Astrocyte (in vitro differentiated cells and primary cell): ENCODE data around the gene NTM. TPM values are rescaled to one million over a fixed set of nuclear protein-coding genes. Genes with fewer than 3 reads are reported as not detected.
A peak's percentile ranks its signal among the peaks of the same experiment; 100 is the strongest.

ENCODE experiments used
- DNase-seq: peaks from one replicate; pipeline ENCODE4 v3.0.0-alpha.2; 2010; ENCODE audit warnings: low read depth
- FAIRE-seq: peaks from 2 replicates; lab custom pipeline; 2011; peaks lifted over from hg19 to GRCh38; lab: Jason Lieb, UNC
- H2AFZ ChIP-seq: 2 replicates; pipeline ENCODE4 v1.6.0; 2012; ENCODE audit warnings: low read depth, low read length, inconsistent platforms
- H3K27ac ChIP-seq: 2 replicates; pipeline ENCODE4 v1.5.1; 2011; ENCODE audit warnings: low read depth, low read length, inconsistent platforms
- H3K27me3 ChIP-seq: 2 replicates; pipeline ENCODE4 v1.6.0; 2011; ENCODE audit warnings: low read length, inconsistent platforms; ENCODE audit not compliant: insufficient read depth
- H3K36me3 ChIP-seq: 2 replicates; pipeline ENCODE4 v1.5.1; 2011; ENCODE audit warnings: low read length, inconsistent platforms; ENCODE audit not compliant: insufficient read depth
- H3K4me1 ChIP-seq: 2 replicates; pipeline ENCODE4 v1.5.1; 2011; ENCODE audit warnings: low read length, inconsistent platforms; ENCODE audit not compliant: insufficient read depth
- H3K4me2 ChIP-seq: 2 replicates; pipeline ENCODE4 v1.6.0; 2012; ENCODE audit warnings: low read length, inconsistent platforms
- H3K4me3 ChIP-seq: 2 replicates; pipeline ENCODE4 v1.5.1; 2011; ENCODE audit warnings: low read depth, mild to moderate bottlenecking, low read length, inconsistent platforms; ENCODE audit not compliant: insufficient read depth
- H3K79me2 ChIP-seq: 2 replicates; pipeline ENCODE4 v1.6.0; 2012; ENCODE audit warnings: mild to moderate bottlenecking, low read length, inconsistent platforms; ENCODE audit not compliant: insufficient read depth
- H3K9ac ChIP-seq: 2 replicates; pipeline ENCODE4 v1.6.0; 2012; ENCODE audit warnings: mild to moderate bottlenecking, low read length, inconsistent platforms
- H3K9me3 ChIP-seq: 2 replicates; pipeline ENCODE4 v1.5.1; 2012; ENCODE audit warnings: low read depth, mild to moderate bottlenecking, low read length, inconsistent platforms; ENCODE audit not compliant: insufficient read depth
- H4K20me1 ChIP-seq: 2 replicates; pipeline ENCODE4 v1.6.0; 2012; ENCODE audit warnings: low read length, inconsistent platforms; ENCODE audit not compliant: insufficient read depth
- H3K27ac Mint-ChIP-seq: one replicate; pipeline ENCODE4 v1.8.0; 2021; ENCODE audit warnings: mild to moderate bottlenecking, mixed read lengths; ENCODE audit not compliant: unreplicated experiment
- H3K27me3 Mint-ChIP-seq: one replicate; pipeline ENCODE4 v1.8.0; 2021; ENCODE audit warnings: low read depth, mixed read lengths; ENCODE audit not compliant: unreplicated experiment
- H3K36me3 Mint-ChIP-seq: one replicate; pipeline ENCODE4 v1.8.0; 2021; ENCODE audit warnings: low read depth, mixed read lengths; ENCODE audit not compliant: unreplicated experiment
- H3K4me1 Mint-ChIP-seq: one replicate; pipeline ENCODE4 v1.8.0; 2021; ENCODE audit warnings: low read depth, mixed read lengths; ENCODE audit not compliant: unreplicated experiment
- H3K4me3 Mint-ChIP-seq: one replicate; pipeline ENCODE4 v1.8.0; 2021; ENCODE audit warnings: mild to moderate bottlenecking, moderate library complexity, mixed read lengths; ENCODE audit not compliant: unreplicated experiment
- H3K9me3 Mint-ChIP-seq: one replicate; pipeline ENCODE4 v1.8.0; 2021; ENCODE audit warnings: mild to moderate bottlenecking, mixed read lengths; ENCODE audit not compliant: unreplicated experiment
- CTCF ChIP-seq: IDR thresholded peaks from 2 replicates; pipeline ENCODE4 v1.5.1; 2011; ENCODE audit warnings: low read depth, mild to moderate bottlenecking, inconsistent platforms, low read length, moderate library complexity; ENCODE audit not compliant: insufficient read depth
- EZH2 ChIP-seq: IDR thresholded peaks from 2 replicates; pipeline ENCODE4 v1.6.1; 2012; ENCODE audit warnings: mild to moderate bottlenecking, low read length, inconsistent platforms; ENCODE audit not compliant: insufficient read depth
- total RNA-seq: library from RNA; stranded (reverse); gene quantifications from 2 replicates; pipeline ENCODE4 v1.2.1, GENCODE V29; 2021

NTM gene
- total RNA-seq, 1 donor from 2014 or later: 98.2 TPM

DNA sequence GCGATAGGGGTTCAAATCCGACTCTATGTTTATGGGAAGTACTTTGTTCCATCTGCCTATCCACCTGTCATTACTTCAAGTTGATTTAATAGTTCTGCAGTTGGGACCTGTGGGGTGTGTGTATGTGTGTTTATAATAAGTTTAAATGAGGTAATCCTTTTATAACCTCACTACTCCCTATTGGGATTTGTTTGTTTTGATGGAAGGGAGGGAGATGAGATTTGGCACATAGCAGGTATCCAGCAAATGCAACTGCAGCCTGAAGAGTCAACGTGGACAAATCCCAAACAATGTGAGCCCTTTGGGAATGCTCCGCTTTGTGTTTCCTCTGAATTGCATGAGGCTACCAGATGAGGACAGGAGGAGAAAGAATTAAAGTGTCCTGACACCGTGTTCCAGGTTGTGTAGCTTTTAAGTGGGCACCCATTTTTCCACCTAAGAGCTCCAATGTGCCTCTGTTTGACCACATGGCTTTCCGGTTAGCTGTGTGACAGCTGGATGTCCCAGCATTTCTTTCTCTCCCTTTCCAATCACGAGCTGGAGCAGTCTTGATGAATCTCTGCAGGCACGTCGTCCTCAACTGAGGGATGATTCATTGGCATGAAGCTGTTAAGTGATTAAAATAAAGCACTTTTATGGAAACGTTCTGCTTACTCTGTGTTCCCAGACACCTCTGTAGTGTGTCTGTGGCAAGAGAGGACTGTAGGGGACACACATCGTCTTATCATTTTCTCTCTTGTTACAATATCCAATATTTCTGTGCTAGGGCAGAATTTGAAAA, 610.7 kb downstream of the NTM start:
- peaks cover 14% of the 10 kb centered on the region for H3K79me2 ChIP-seq
- Mint-ChIP-seq H3K36me3 (peaks cover 10% of the 10 kb centered on the region), H3K27me3 (no peaks in the 10 kb centered on the region), H3K4me1 (peaks cover 58% of the 10 kb centered on the region), H3K9me3 (no peaks in the 10 kb centered on the region), H3K27ac (no peak overlapping the region), H3K4me3 (no peak overlapping the region)
- H4K20me1 ChIP-seq: no peaks in the 10 kb centered on the region
- peaks cover 32% of the 10 kb centered on the region for H3K4me1 ChIP-seq
- H3K27me3 ChIP-seq: no peaks in the 10 kb centered on the region
- H3K4me2 ChIP-seq: no peak overlapping the region
- no peak overlapping the region for H3K4me3 ChIP-seq
- peaks cover 2% of the 10 kb centered on the region for H3K36me3 ChIP-seq
- peak; percentile 25 for DNase-seq
- H2AFZ ChIP-seq: no peak overlapping the region
- no peak overlapping the region for H3K27ac ChIP-seq
- FAIRE-seq: no peak
- H3K9me3 ChIP-seq: no peaks in the 10 kb centered on the region
- TF ChIP-seq EZH2 (no peak), CTCF (no peak)
- H3K9ac ChIP-seq: no peak overlapping the region

GRCh38 chr11:131982154-131982553, 611.7 kb downstream of the NTM start:
- Mint-ChIP-seq H3K9me3 (no peaks in the 10 kb centered on the region), H3K27ac (peak overlapping the region; percentile 63), H3K4me1 (peaks cover 49% of the 10 kb centered on the region), H3K36me3 (peaks cover 8% of the 10 kb centered on the region), H3K27me3 (no peaks in the 10 kb centered on the region), H3K4me3 (no peak overlapping the region)
- Histone ChIP-seq H3K4me1 (peaks cover 24% of the 10 kb centered on the region), H3K79me2 (peaks cover 14% of the 10 kb centered on the region), H2AFZ (no peak overlapping the region), H3K9ac (no peak overlapping the region), H3K27me3 (no peaks in the 10 kb centered on the region), H4K20me1 (no peaks in the 10 kb centered on the region), H3K36me3 (no peaks in the 10 kb centered on the region), H3K27ac (no peak overlapping the region), H3K9me3 (no peaks in the 10 kb centered on the region), H3K4me3 (no peak overlapping the region), H3K4me2 (no peak overlapping the region)
- TF ChIP-seq CTCF (no peak), EZH2 (no peak)
- no peak for FAIRE-seq
- DNase-seq: no peak

DNA sequence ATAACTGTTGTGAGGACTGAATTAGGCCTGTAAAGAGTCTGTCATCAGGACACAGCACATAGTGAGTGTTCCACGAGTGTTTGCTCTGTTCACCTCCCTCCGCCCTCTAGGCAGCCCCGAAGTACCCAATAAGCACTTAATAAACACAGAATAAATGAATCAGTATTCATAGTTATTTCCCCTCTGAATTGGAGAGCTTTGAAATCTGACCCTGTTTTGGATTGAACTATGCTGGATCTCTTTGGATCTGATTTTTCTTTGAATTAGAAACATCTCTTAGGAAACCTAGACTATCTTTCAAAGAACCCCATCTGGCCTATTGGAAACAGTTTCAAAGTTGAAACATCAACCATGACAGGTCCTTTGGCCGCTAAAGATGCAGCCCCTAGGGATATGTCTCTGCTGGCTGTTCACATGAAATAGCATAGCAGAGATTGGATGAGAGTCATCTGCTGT, 615.5 kb downstream of the NTM start:
- H3K36me3 Mint-ChIP-seq: peaks cover 4% of the 10 kb centered on the region
- Histone ChIP-seq H3K4me2 (no peak overlapping the region), H3K27ac (no peak overlapping the region), H3K27me3 (no peaks in the 10 kb centered on the region), H4K20me1 (no peaks in the 10 kb centered on the region), H3K4me3 (no peak overlapping the region), H3K79me2 (peaks cover 9% of the 10 kb centered on the region), H2AFZ (no peak overlapping the region), H3K9me3 (no peaks in the 10 kb centered on the region), H3K4me1 (peaks cover 6% of the 10 kb centered on the region), H3K36me3 (no peaks in the 10 kb centered on the region), H3K9ac (no peak overlapping the region)
- no peak overlapping the region for H3K4me3 Mint-ChIP-seq
- H3K4me1 Mint-ChIP-seq: peaks cover 22% of the 10 kb centered on the region
- H3K27me3 Mint-ChIP-seq: no peaks in the 10 kb centered on the region
- DNase-seq (no peak), FAIRE-seq (no peak)
- no peak overlapping the region for H3K27ac Mint-ChIP-seq
- TF ChIP-seq CTCF: no peak
- TF ChIP-seq EZH2: no peak
- H3K9me3 Mint-ChIP-seq: no peaks in the 10 kb centered on the region
